Stimulated activated CD4-positive, alpha-beta T cell treated with anti-CD3 and anti-CD28 coated beads, Interleukin-1b, Interleukin-23, amount 100 ng/mL, for 1 hour (primary cell): ENCODE results near the gene TGFA.

ENCODE experiments used
- DNase-seq, 2 donors: peaks; one replicate each; pipeline ENCODE4 v3.0.0-alpha.2; 2020; ENCODE audit warnings: low read depth in 2 of 2

Gene TGFA

GRCh38 chr2:70552501-70553333 is 909 bp downstream of the TGFA start:
- no peak for DNase-seq

- no peak for DNase-seq
These were observed 2.5 kb downstream of the TGFA start for GRCh38 chr2:70551167-70551566.

- no peak for DNase-seq
These were observed 3.7 kb downstream of the TGFA start for GRCh38 chr2:70549962-70550361.

- no peak for DNase-seq
These were observed 4.4 kb downstream of the TGFA start for GRCh38 chr2:70549064-70549710.

GRCh38 chr2:70548233-70548632 is 5.4 kb downstream of the TGFA start:
- DNase-seq = no peak

GRCh38 chr2:70546885-70547284 is 6.7 kb downstream of the TGFA start:
- no peak for DNase-seq

GRCh38 chr2:70546376-70546775 is 7.2 kb downstream of the TGFA start:
- DNase-seq = no peak

- DNase-seq = no peak
These were observed 12.1 kb downstream of the TGFA start for GRCh38 chr2:70541481-70542020.

- DNase-seq = no peak
These were observed 15.8 kb downstream of the TGFA start for GRCh38 chr2:70537840-70538239.

- DNase-seq = no peak
These were observed 17.0 kb downstream of the TGFA start for GRCh38 chr2:70536517-70537055.

- no peak for DNase-seq
These were observed 18.1 kb downstream of the TGFA start for GRCh38 chr2:70535573-70535972.

GRCh38 chr2:70534183-70534836 is 19.3 kb downstream of the TGFA start:
- no peak for DNase-seq

GRCh38 chr2:70532244-70532935 is 21.2 kb downstream of the TGFA start:
- DNase-seq = no peak

GRCh38 chr2:70531419-70532086 is 22.1 kb downstream of the TGFA start:
- DNase-seq = no peak

GRCh38 chr2:70529610-70530009 is 24.0 kb downstream of the TGFA start:
- no peak for DNase-seq

- no peak for DNase-seq
These were observed 24.7 kb downstream of the TGFA start for GRCh38 chr2:70528929-70529328.

- DNase-seq = no peak
These were observed 25.4 kb downstream of the TGFA start for GRCh38 chr2:70528276-70528675.

- DNase-seq = no peak
These were observed 26.1 kb downstream of the TGFA start for GRCh38 chr2:70527447-70528080.

- DNase-seq = no peak
These were observed 27.5 kb downstream of the TGFA start for GRCh38 chr2:70526126-70526525.

- no peak for DNase-seq
These were observed 28.6 kb downstream of the TGFA start for GRCh38 chr2:70525032-70525431.
